ENCODE data around the gene LRRC8A. TPM values are rescaled to one million over a fixed set of nuclear protein-coding genes. Genes with fewer than 3 reads are reported as not detected.

Gene LRRC8A
- total and polyA plus RNA-seq, 2 of the 13 experiments (the other 11 are each of a cell fraction or from before 2014, with no cell fraction given), result 16.1 to 40.6 TPM

- H3K9me3 ChIP-seq (ENCODE audit: low read length), result no peaks in the 10 kb centered on the region
- DNase-seq (ENCODE audit: low spot score), result no peak
- no peak overlapping the region for H3K4me3 ChIP-seq (replicated peaks in 1 of 3; ENCODE audit: insufficient read depth in 1 of 3, low read depth in 2 of 3, low read length in 3 of 3)
- no peak for ATAC-seq
- ChIA-PET CTCF (ENCODE audit: low intra/inter-chr PET ratio, low total read pairs) (no interaction called here), POLR2A (interaction anchor here (0.7 kb wide), 1 partner anchor 1506 kb away, joined by 3 read pairs; no protein-coding TSS in a partner anchor)
- 97% methylated on average over 10 of the region's 10 CpGs for WGBS (ENCODE audit: low lambda C conversion rate)
- H3K9ac ChIP-seq (ENCODE audit: insufficient read depth, low read depth, low read length), result no peak overlapping the region
- no peaks in the 10 kb centered on the region for H3K27me3 ChIP-seq (ENCODE audit: control insufficient read depth in 1 of 2, insufficient read depth in 2 of 2, low read length in 2 of 2)
- TF ChIP-seq ZNF7 (CRISPR knock-in tag; IDR thresholded peaks at IDR 0.05) (peak; percentile 22; the same call in 1 of the 2 replicates), EZH2 (conservative IDR thresholded peaks at IDR 0.05; ENCODE audit: low read depth, low read length) (no peak)
- in situ Hi-C loops (cut with HindIII; ENCODE audit: extremely low pct_ligation_motif_present, low pct_unique_long_range_greater_than_20kb), result no loop called here
- intact Hi-C loops (cut with micrococcal nuclease; ENCODE audit: unreplicated experiment), result no loop called here
- no peak for FAIRE-seq
- H3K4me1 ChIP-seq (ENCODE audit: insufficient read depth, low read length), result peaks cover 32% of the 10 kb centered on the region
- no peak overlapping the region for H3K4me2 ChIP-seq (ENCODE audit: low read depth, low read length)
- peaks cover 4% of the 10 kb centered on the region for H3K79me2 ChIP-seq (ENCODE audit: insufficient read depth, low read length)
- no peaks in the 10 kb centered on the region for H4K20me1 ChIP-seq (ENCODE audit: insufficient read depth, low read length)
- H3K36me3 ChIP-seq (replicated peaks in 1 of 2; ENCODE audit: control insufficient read depth in 1 of 2, insufficient read depth in 2 of 2, low read length in 2 of 2), result peaks cover 15 to 28% of the 10 kb centered on the region in 2 experiments
- no peak overlapping the region for H2AFZ ChIP-seq (ENCODE audit: low read length)
- H3K27ac ChIP-seq (ENCODE audit: extremely low read length, insufficient read depth, low read length), result no peak overlapping the region
- no TSS peak for BruUV-seq (replicated peaks)
Observed at GRCh38 chr9:128903871-128904620, 22.1 kb downstream of the LRRC8A start.

- WGBS (ENCODE audit: low lambda C conversion rate), result 35% methylated on average over 7 of the region's 7 CpGs
- DNase-seq (ENCODE audit: low spot score), result peak; percentile 76
- Histone ChIP-seq H3K9me3 (ENCODE audit: low read length) (no peaks in the 10 kb centered on the region), H3K4me1 (ENCODE audit: insufficient read depth, low read length) (peaks cover 30% of the 10 kb centered on the region), H3K4me2 (ENCODE audit: low read depth, low read length) (0 out of 2 replicates have a peak overlapping the region, but pooled peaks have one; percentile 18), H3K36me3 (replicated peaks in 1 of 2; ENCODE audit: control insufficient read depth in 1 of 2, insufficient read depth in 2 of 2, low read length in 2 of 2) (peaks cover 26 to 44% of the 10 kb centered on the region in 2 experiments), H3K27me3 (ENCODE audit: control insufficient read depth in 1 of 2, insufficient read depth in 2 of 2, low read length in 2 of 2) (no peaks in the 10 kb centered on the region), H3K79me2 (ENCODE audit: insufficient read depth, low read length) (peaks cover 4% of the 10 kb centered on the region), H3K4me3 (replicated peaks in 1 of 3; ENCODE audit: insufficient read depth in 1 of 3, low read depth in 2 of 3, low read length in 3 of 3) (no peak overlapping the region), H3K9ac (ENCODE audit: insufficient read depth, low read depth, low read length) (no peak overlapping the region), H2AFZ (ENCODE audit: low read length) (no peak overlapping the region), H3K27ac (ENCODE audit: extremely low read length, insufficient read depth, low read length) (peak overlapping the region; percentile 65), H4K20me1 (ENCODE audit: insufficient read depth, low read length) (no peaks in the 10 kb centered on the region)
- ATAC-seq, result peak; percentile 80
- POLR2A ChIA-PET, result interaction anchor here (0.6 to 1.7 kb wide), 5 partner anchors 17 to 237 kb away, joined by 3 to 6 read pairs (median 4); no protein-coding TSS in a partner anchor
- peak; percentile 90 for FAIRE-seq
- BruUV-seq (replicated peaks), result no TSS peak
- CTCF ChIA-PET (ENCODE audit: low intra/inter-chr PET ratio, low total read pairs), result no interaction called here
- intact Hi-C loops (cut with micrococcal nuclease; ENCODE audit: unreplicated experiment), result no loop called here
- in situ Hi-C loops (cut with HindIII; ENCODE audit: extremely low pct_ligation_motif_present, low pct_unique_long_range_greater_than_20kb), result no loop called here
- TF ChIP-seq EP300 (IDR thresholded peaks at IDR 0.05; ENCODE audit: low read depth in 2 of 2, low read length in 2 of 2) (0 out of 4 replicates have a peak, but pooled peaks of 1 of the 2 experiments have one; percentile 29), EP300 (CRISPR knock-in tag; IDR thresholded peaks at IDR 0.05; ENCODE audit: borderline replicate concordance) (no peak), ZNF12 (CRISPR knock-in tag; IDR thresholded peaks at IDR 0.05) (peak; percentile 79), RXRB (CRISPR knock-in tag; IDR thresholded peaks at IDR 0.05; ENCODE audit: borderline replicate concordance) (peak; percentile 36; the same call in 1 of the 2 replicates), ZNF646 (CRISPR knock-in tag; IDR thresholded peaks at IDR 0.05) (peak; percentile 30; the same call in 1 of the 2 replicates), ZNF17 (CRISPR knock-in tag; IDR thresholded peaks at IDR 0.05) (no peak), HNF4A (CRISPR knock-in tag; IDR thresholded peaks at IDR 0.05) (peak; percentile 86), ZNF331 (CRISPR knock-in tag; IDR thresholded peaks at IDR 0.05) (peak; percentile 30; the same call in 1 of the 2 replicates), KDM2A (CRISPR knock-in tag; IDR thresholded peaks at IDR 0.05; ENCODE audit: borderline replicate concordance, low read depth) (0 out of 2 replicates have a peak, but pooled peaks have one; percentile 25), HOXA3 (CRISPR knock-in tag; IDR thresholded peaks at IDR 0.05) (peak; percentile 40; the same call in 1 of the 2 replicates)
Observed at GRCh38 chr9:128905964-128906363, 24.0 kb downstream of the LRRC8A start.
